NCI-H1105 treated with DMSO at 0.1 percent for 48 hours (cell line): ENCODE data around the gene SLIT3.
A peak's percentile ranks its signal among the peaks of the same experiment; 100 is the strongest.

Experiments used
- DNase-seq: peaks from one replicate; lab custom pipeline; 2025; lab: John Stamatoyannopoulos, UW

Gene SLIT3

GRCh38 chr5:169174923-169175322 lies 126.0 kb downstream of the SLIT3 start:
- no peak for DNase-seq

GRCh38 chr5:169173372-169173771 lies 127.6 kb downstream of the SLIT3 start:
- DNase-seq, result no peak

GRCh38 chr5:169171515-169171914 lies 129.4 kb downstream of the SLIT3 start:
- DNase-seq, result no peak

GRCh38 chr5:169169783-169170182 lies 131.2 kb downstream of the SLIT3 start:
- DNase-seq, result no peak

- no peak for DNase-seq
Observed at GRCh38 chr5:169168280-169168679, 132.7 kb downstream of the SLIT3 start.

- no peak for DNase-seq
Observed at GRCh38 chr5:169166078-169166477, 134.9 kb downstream of the SLIT3 start.

- no peak for DNase-seq
Observed at GRCh38 chr5:169165052-169165451, 135.9 kb downstream of the SLIT3 start.

- DNase-seq, result no peak
Observed at GRCh38 chr5:169164481-169164925, 136.4 kb downstream of the SLIT3 start.

GRCh38 chr5:169162407-169162806 lies 138.5 kb downstream of the SLIT3 start:
- no peak for DNase-seq

GRCh38 chr5:169161022-169161680 lies 139.8 kb downstream of the SLIT3 start:
- DNase-seq, result no peak

- DNase-seq, result no peak
Observed at GRCh38 chr5:169160405-169160901, 140.5 kb downstream of the SLIT3 start.

- DNase-seq, result no peak
Observed at GRCh38 chr5:169158764-169159163, 142.2 kb downstream of the SLIT3 start.

- DNase-seq, result no peak
Observed at GRCh38 chr5:169157064-169157463, 143.9 kb downstream of the SLIT3 start.

- no peak for DNase-seq
Observed at GRCh38 chr5:169154679-169155078, 146.3 kb downstream of the SLIT3 start.

- no peak for DNase-seq
Observed at GRCh38 chr5:169153405-169153804, 147.5 kb downstream of the SLIT3 start.

GRCh38 chr5:169152946-169153345 lies 148.0 kb downstream of the SLIT3 start:
- no peak for DNase-seq

- no peak for DNase-seq
Observed at GRCh38 chr5:169152453-169152852, 148.5 kb downstream of the SLIT3 start.

GRCh38 chr5:169151051-169151805 lies 149.7 kb downstream of the SLIT3 start:
- DNase-seq, result no peak

- no peak for DNase-seq
Observed at GRCh38 chr5:169150108-169150507, 150.8 kb downstream of the SLIT3 start.

- peak; percentile 0 for DNase-seq
Observed at GRCh38 chr5:169149317-169149716, 151.6 kb downstream of the SLIT3 start.

- no peak for DNase-seq
Observed at GRCh38 chr5:169148138-169148740, 152.7 kb downstream of the SLIT3 start.

GRCh38 chr5:169147534-169147933 lies 153.4 kb downstream of the SLIT3 start:
- no peak for DNase-seq

GRCh38 chr5:169146158-169146557 lies 154.8 kb downstream of the SLIT3 start:
- DNase-seq, result no peak
